Spleen (tissue), 11 donors: ENCODE results near the gene CHEK1. TPM values are rescaled to one million over a fixed set of nuclear protein-coding genes. Genes with fewer than 3 reads are reported as not detected.

Experiments used
- DNase-seq: peaks from one replicate; pipeline ENCODE4 v3.0.0-alpha.2; 2020
- H3K27ac ChIP-seq, 8 donors: fragments of 200-600 bp; sonication (generic) in 7 of 8; 1 replicate in 4 of 8; 2 replicates in 4 of 8; pipeline versions ENCODE4 v1.5.0 to v1.8.0; 2016 to 2021; ENCODE audit warnings: inconsistent platforms in 4 of 8, mild to moderate bottlenecking in 4 of 8, moderate library complexity in 1 of 8
- H3K27me3 ChIP-seq, 7 donors: fragments of 200-600 bp; sonication (generic) in 6 of 7; replicated peaks in 1 of 7; 1 replicate in 4 of 7; 2 replicates in 3 of 7; pipeline versions ENCODE4 v1.5.0 to v1.8.0; 2016 to 2021; ENCODE audit warnings: inconsistent platforms in 3 of 7, mild to moderate bottlenecking in 1 of 7
- H3K36me3 ChIP-seq, 6 donors: fragments of 200-600 bp; sonication (generic) in 5 of 6; 1 replicate in 4 of 6; 2 replicates in 2 of 6; pipeline versions ENCODE4 v1.5.0 to v1.8.0; 2016 to 2021; ENCODE audit warnings: inconsistent platforms in 2 of 6
- H3K4me1 ChIP-seq, 6 donors: fragments of 200-600 bp; sonication (generic) in 5 of 6; 1 replicate in 3 of 6; 2 replicates in 3 of 6; pipeline versions ENCODE4 v1.5.0 to v1.8.0; 2016 to 2021; ENCODE audit warnings: inconsistent platforms in 3 of 6
- H3K4me3 ChIP-seq, 8 donors: fragments of 200-600 bp; sonication (generic) in 7 of 8; 1 replicate in 4 of 8; 2 replicates in 4 of 8; pipeline versions ENCODE4 v1.5.0 to v1.8.0; 2016 to 2021; ENCODE audit warnings: inconsistent platforms in 4 of 8, mild to moderate bottlenecking in 4 of 8, moderate library complexity in 2 of 8
- H3K9me3 ChIP-seq, 8 donors: fragments of 200-600 bp; sonication (generic) in 7 of 8; 1 replicate in 4 of 8; 2 replicates in 4 of 8; pipeline versions ENCODE4 v1.5.0 to v1.8.0; 2016 to 2021; ENCODE audit warnings: inconsistent platforms in 4 of 8
- CTCF ChIP-seq, 11 experiments: fragments of 200-600 bp in 7 of 11; fragments of 450-650 bp in 4 of 11; sonication (generic) in 4 of 11; IDR thresholded peaks in 8 of 11; conservative IDR thresholded peaks in 3 of 11; 1 replicate in 7 of 11; 2 replicates in 4 of 11; pipeline versions ENCODE4 v1.4.0 to v1.8.0; 2016 to 2021; ENCODE audit warnings: antibody characterized with exemption in 11 of 11, inconsistent platforms in 4 of 11, mild to moderate bottlenecking in 1 of 11
- POLR2A ChIP-seq, 3 donors: fragments of 450-650 bp; IDR thresholded peaks; one replicate each; pipeline ENCODE4 v1.5.1; 2017; ENCODE audit warnings: antibody characterized with exemption in 3 of 3, mild to moderate bottlenecking in 1 of 3
- POLR2AphosphoS5 ChIP-seq, 3 donors: sonication (generic); formaldehyde crosslinking; IDR thresholded peaks; one replicate each; pipeline ENCODE4 v1.5.1; 2017; ENCODE audit warnings: antibody characterized with exemption in 3 of 3
- WGBS, 5 donors: extraction: QIAGEN DNeasy Blood & Tissue Kit in 3 of 5; methylation state at CpG; one replicate each; pipeline versions ENCODE4 v1.1.5 to v1.1.7; 2013 to 2018; 5-methylcytosine and 5-hydroxymethylcytosine counted together
- intact Hi-C: fragments of 100-400 bp; cut with DNase I; formaldehyde crosslinking; loops from one replicate; pipeline ENCODE4 v1.15.0; 2023; ENCODE audit warnings: low total_unique reads
- polyA plus RNA-seq, 3 donors: library from polyadenylated mRNA; stranded (reverse); fragments of 200-250 nt; gene quantifications; one replicate each; pipeline ENCODE4 v1.2.1, GENCODE V29; 2013
- total RNA-seq, 7 donors: library from RNA; depleted of rRNA in 3 of 7; stranded (reverse); fragments of >200 nt in 3 of 7; fragmentation: NEBNext Ultra II Directional in 4 of 7; extraction: Animal tissue kit (Norgen Biotek cat#: 25700) in 4 of 7; gene quantifications; one replicate each; pipeline versions ENCODE4 v1.1.0 to v1.2.1, GENCODE V29; 2016 to 2021
- donor health status: healthy with polysubstance abuse.
- donor health status: DM: no; HTN: no; CAD: no; lungs with moderate emphysema.
- donor health status: DM: no; HTN: no; CAD: no.
- donor health status: Bipolar disorder and iron deficiency.
- donor health status: healthy.
- donor health status: DM: no; HTN: no; CAD: no.
- donor health status: DM: yes; HTN: yes; CAD: no.

Gene CHEK1
- total and polyA plus RNA-seq, 10 donors: 1.6 to 10.3 (median 6.1) TPM

- Histone ChIP-seq H3K27me3 (no peaks in the 10 kb centered on the region), H3K27ac (no peak overlapping the region), H3K36me3 (peaks cover 0 to 8% (median 0%) of the 10 kb centered on the region in 6 donors), H3K4me3 (no peak overlapping the region), H3K4me1 (no peaks in the 10 kb centered on the region), H3K9me3 (no peaks in the 10 kb centered on the region)
- DNase-seq: no peak
- 79 to 86% (median 83%) methylated on average over 6 of the region's 6 CpGs for WGBS, 5 donors
- no peak for TF ChIP-seq CTCF (IDR thresholded peaks at IDR 0.05 in 8 of 11, conservative IDR thresholded peaks at IDR 0.05 in 3 of 11)
- TF ChIP-seq POLR2AphosphoS5 (IDR thresholded peaks at IDR 0.05): no peak
- no peak for TF ChIP-seq POLR2A (IDR thresholded peaks at IDR 0.05)
- intact Hi-C loops: no loop called here
Measured at GRCh38 chr11:125649465-125650166, 24.7 kb downstream of the CHEK1 start.

DNA sequence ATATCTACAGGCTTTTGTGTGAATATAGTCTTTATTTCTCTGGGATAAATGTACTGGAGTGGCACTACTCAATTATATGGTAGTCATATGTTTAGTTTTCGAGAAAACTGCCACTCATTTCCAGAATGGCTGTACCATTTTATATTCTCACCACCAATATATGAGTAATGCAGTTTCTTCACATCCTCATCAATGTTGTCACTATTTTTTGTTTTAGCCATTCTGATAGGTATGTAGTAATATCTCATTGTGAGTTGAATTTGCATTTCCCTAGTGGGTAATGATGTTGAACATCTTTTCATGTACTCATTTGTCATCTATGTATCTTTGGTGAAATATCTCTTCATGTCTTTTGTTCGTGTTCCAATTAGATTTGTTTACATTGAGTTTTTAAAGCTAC is 37.7 kb downstream of the CHEK1 start:
- Histone ChIP-seq H3K4me3 (no peak overlapping the region), H3K27me3 (no peaks in the 10 kb centered on the region), H3K4me1 (no peaks in the 10 kb centered on the region), H3K27ac (no peak overlapping the region), H3K9me3 (peaks cover 0 to 16% (median 7%) of the 10 kb centered on the region in 8 donors), H3K36me3 (no peaks in the 10 kb centered on the region)
- WGBS, 5 donors: 87 to 96% (median 89%) methylated on average over 2 of the region's 2 CpGs
- TF ChIP-seq POLR2AphosphoS5 (IDR thresholded peaks at IDR 0.05) (no peak), CTCF (IDR thresholded peaks at IDR 0.05 in 8 of 11, conservative IDR thresholded peaks at IDR 0.05 in 3 of 11) (no peak), POLR2A (IDR thresholded peaks at IDR 0.05) (no peak)
- intact Hi-C loops: no loop called here
- DNase-seq: no peak

- 92 to 99% (median 95%) methylated on average over 3 of the region's 3 CpGs for WGBS, 5 donors
- Histone ChIP-seq H3K27me3 (no peaks in the 10 kb centered on the region), H3K27ac (no peak overlapping the region), H3K9me3 (peaks cover 0 to 16% (median 7%) of the 10 kb centered on the region in 8 donors), H3K36me3 (no peaks in the 10 kb centered on the region), H3K4me3 (no peak overlapping the region), H3K4me1 (no peaks in the 10 kb centered on the region)
- DNase-seq: no peak
- TF ChIP-seq POLR2AphosphoS5 (IDR thresholded peaks at IDR 0.05): no peak
- TF ChIP-seq CTCF (IDR thresholded peaks at IDR 0.05 in 8 of 11, conservative IDR thresholded peaks at IDR 0.05 in 3 of 11): no peak
- TF ChIP-seq POLR2A (IDR thresholded peaks at IDR 0.05): no peak
- intact Hi-C loops: no loop called here
Measured at GRCh38 chr11:125663910-125664309, 38.9 kb downstream of the CHEK1 start.

- no peak overlapping the region for H3K4me3 ChIP-seq
- H3K27ac ChIP-seq: no peak overlapping the region
- H3K9me3 ChIP-seq: peaks cover 0 to 16% (median 7%) of the 10 kb centered on the region in 8 donors
- 95 to 100% (median 96%) methylated on average over 2 of the region's 2 CpGs for WGBS, 5 donors
- TF ChIP-seq CTCF (IDR thresholded peaks at IDR 0.05 in 8 of 11, conservative IDR thresholded peaks at IDR 0.05 in 3 of 11) (no peak), POLR2A (IDR thresholded peaks at IDR 0.05) (no peak), POLR2AphosphoS5 (IDR thresholded peaks at IDR 0.05) (no peak)
- DNase-seq: no peak
- H3K36me3 ChIP-seq: no peaks in the 10 kb centered on the region
- intact Hi-C loops: no loop called here
- H3K4me1 ChIP-seq: no peaks in the 10 kb centered on the region
- H3K27me3 ChIP-seq: no peaks in the 10 kb centered on the region
Measured at GRCh38 chr11:125667151-125667550, 42.2 kb downstream of the CHEK1 start.
